SK-N-SH (cell line): Measurements from ENCODE around the gene CELF2. TPM values are rescaled to one million over a fixed set of nuclear protein-coding genes. Genes with fewer than 3 reads are reported as not detected.

Experiments used
- CTCF ChIA-PET: fragments of 300-600, 350-600 bp; formaldehyde crosslinking; extraction: SDS; loops from one replicate; lab custom pipeline; 2021; lab: Yijun Ruan, JAX
- POLR2A ChIA-PET: fragments of 350-600 bp; sonication (Branson Sonifier 250); formaldehyde crosslinking; extraction: SDS; loops from one replicate; lab custom pipeline; 2020; ENCODE audit warnings: antibody characterized with exemption, inconsistent platforms; lab: Yijun Ruan, JAX
- DNase-seq: peaks from one replicate; pipeline ENCODE4 v3.0.0; 2012
- H2AFZ ChIP-seq: fragments of 200-600 bp; sonication (generic); 2 replicates; pipeline ENCODE4 v1.8.1; 2016; ENCODE audit warnings: antibody characterized with exemption, mild to moderate bottlenecking, low read depth
- H3F3A ChIP-seq: fragments of 200-600 bp; sonication (generic); replicated peaks from 2 replicates; pipeline ENCODE3; 2016; ENCODE audit warnings: antibody characterized with exemption, mild to moderate bottlenecking; ENCODE audit not compliant: insufficient read depth
- H3K27ac ChIP-seq, 2 experiments: fragments of 200-500 bp in 1 of 2; fragments of 200-600 bp in 1 of 2; sonication (Bioruptor generic) in 1 of 2; sonication (generic), shearing (Covaris generic) in 1 of 2; 2 replicates each; pipeline versions ENCODE4 v1.5.1 to v1.6.1; 2014 to 2016; ENCODE audit warnings: low read depth in 2 of 2, inconsistent platforms in 1 of 2, low read length in 1 of 2, mild to moderate bottlenecking in 1 of 2, mixed read lengths in 1 of 2
- H3K27me3 ChIP-seq: fragments of 200-600 bp; sonication (generic), shearing (Covaris generic); 2 replicates; pipeline ENCODE4 v1.6.1; 2016; ENCODE audit warnings: mixed run types; ENCODE audit not compliant: insufficient read depth
- H3K36me3 ChIP-seq, 2 experiments: fragments of 200-500 bp in 1 of 2; fragments of 200-600 bp in 1 of 2; sonication (Bioruptor generic) in 1 of 2; sonication (generic) in 1 of 2; replicated peaks in 1 of 2; 2 replicates each; pipeline versions ENCODE3 to v1.5.1; 2014 to 2016; ENCODE audit warnings: low read length in 1 of 2, mild to moderate bottlenecking in 1 of 2; ENCODE audit not compliant: insufficient read depth in 2 of 2, control insufficient read depth in 1 of 2
- H3K4me1 ChIP-seq, 2 experiments: fragments of 200-500 bp in 1 of 2; fragments of 200-600 bp in 1 of 2; sonication (Bioruptor generic) in 1 of 2; sonication (generic), shearing (Covaris generic) in 1 of 2; 2 replicates each; pipeline versions ENCODE4 v1.5.1 to v1.6.1; 2014 to 2016; ENCODE audit warnings: low read depth in 1 of 2, low read length in 1 of 2, mixed run types in 1 of 2; ENCODE audit not compliant: insufficient read depth in 2 of 2, control insufficient read depth in 1 of 2
- H3K4me2 ChIP-seq: fragments of 200-600 bp; sonication (generic), shearing (Covaris generic); 2 replicates; pipeline ENCODE4 v1.6.1; 2017; ENCODE audit warnings: mixed run types
- H3K4me3 ChIP-seq, 2 experiments: fragments of 200-500 bp in 1 of 2; fragments of 200-600 bp in 1 of 2; sonication (Bioruptor generic) in 1 of 2; sonication (generic), shearing (Covaris generic) in 1 of 2; 2 replicates each; pipeline versions ENCODE4 v1.5.1 to v1.8.1; 2014 to 2016; ENCODE audit warnings: low read depth in 2 of 2, inconsistent platforms in 1 of 2, low read length in 1 of 2, mild to moderate bottlenecking in 1 of 2, mixed read lengths in 1 of 2, moderate library complexity in 1 of 2
- H3K79me2 ChIP-seq: fragments of 200-600 bp; sonication (generic); 2 replicates; pipeline ENCODE4 v1.8.1; 2017; ENCODE audit warnings: mild to moderate bottlenecking; ENCODE audit not compliant: insufficient read depth
- H3K9ac ChIP-seq: fragments of 200-600 bp; sonication (generic); 2 replicates; pipeline ENCODE4 v1.6.1; 2017; ENCODE audit warnings: mixed run types
- H3K9me2 ChIP-seq: fragments of 200-600 bp; sonication (generic); 2 replicates; pipeline ENCODE4 v1.6.1; 2017; ENCODE audit warnings: mixed run types
- H3K9me3 ChIP-seq: fragments of 200-600 bp; sonication (generic); 2 replicates; pipeline ENCODE4 v1.6.1; 2017; ENCODE audit warnings: mixed run types, mild to moderate bottlenecking, moderate library complexity
- H4K20me1 ChIP-seq: fragments of 200-600 bp; sonication (generic); 2 replicates; pipeline ENCODE4 v1.6.1; 2017; ENCODE audit warnings: mild to moderate bottlenecking, mixed run types; ENCODE audit not compliant: insufficient read depth
- CHD2 ChIP-seq: fragments of 150-350 bp; IDR thresholded peaks from 2 replicates; pipeline ENCODE4 v1.6.1; 2018; ENCODE audit warnings: low read length; ENCODE audit not compliant: partially characterized antibody
- CTCF ChIP-seq: fragments of 200-600 bp; sonication (generic); IDR thresholded peaks from 2 replicates; pipeline ENCODE4 v1.6.1; 2017; ENCODE audit warnings: antibody characterized with exemption, mild to moderate bottlenecking, moderate library complexity
- EP300 ChIP-seq, 2 experiments: IDR thresholded peaks; 2 replicates each; pipeline versions ENCODE4 v1.4.0 to v1.6.1; 2012; ENCODE audit warnings: borderline replicate concordance in 1 of 2, low read depth in 1 of 2, low read length in 1 of 2
- EZH2phosphoT487 ChIP-seq: fragments of 200-600 bp; sonication (generic); IDR thresholded peaks from 2 replicates; pipeline ENCODE4 v1.6.1; 2017; ENCODE audit warnings: low read depth, mixed run types, mild to moderate bottlenecking, antibody characterized with exemption, moderate library complexity, borderline replicate concordance
- FOSL2 ChIP-seq: IDR thresholded peaks from 2 replicates; pipeline ENCODE4 v1.4.0; 2012; ENCODE audit warnings: low read depth, mild to moderate bottlenecking, moderate library complexity, borderline replicate concordance
- FOXJ3 ChIP-seq: sonication (generic); formaldehyde crosslinking; IDR thresholded peaks from 2 replicates; pipeline ENCODE4 v1.5.1; 2020; ENCODE audit warnings: mild to moderate bottlenecking, missing genetic modification reagents
- FOXM1 ChIP-seq: IDR thresholded peaks from 2 replicates; pipeline ENCODE4 v1.4.0; 2012; ENCODE audit warnings: low read depth, mild to moderate bottlenecking
- MEF2A ChIP-seq: IDR thresholded peaks from 2 replicates; pipeline ENCODE4 v1.4.0; 2012; ENCODE audit warnings: low read depth, borderline replicate concordance
- NRF1 ChIP-seq: IDR thresholded peaks from 2 replicates; pipeline ENCODE4 v1.6.1; 2012; ENCODE audit warnings: low read depth, mild to moderate bottlenecking, low read length
- PBX3 ChIP-seq: IDR thresholded peaks from 2 replicates; pipeline ENCODE4; 2012
- POLR2AphosphoS5 ChIP-seq: IDR thresholded peaks from 2 replicates; pipeline ENCODE4 v1.6.1; 2012; ENCODE audit warnings: low read depth, low read length
- RCOR1 ChIP-seq: fragments of 150-350 bp; IDR thresholded peaks from 2 replicates; pipeline ENCODE4 v1.6.1; 2017; ENCODE audit warnings: antibody characterized with exemption, low read length
- REST ChIP-seq: IDR thresholded peaks from 2 replicates; pipeline ENCODE4 v1.6.1; 2012; ENCODE audit warnings: mild to moderate bottlenecking, low read depth, low read length, moderate library complexity
- RFX5 ChIP-seq: IDR thresholded peaks from 2 replicates; pipeline ENCODE4 v1.6.1; 2012; ENCODE audit warnings: mild to moderate bottlenecking, improper control_type of control experiment, low read length
- SIN3A ChIP-seq: IDR thresholded peaks from 2 replicates; pipeline ENCODE4 v1.6.1; 2012; ENCODE audit warnings: low read depth, mild to moderate bottlenecking, low read length, moderate library complexity, borderline replicate concordance
- SMC3 ChIP-seq: IDR thresholded peaks from 2 replicates; pipeline ENCODE4 v1.6.1; 2012; ENCODE audit warnings: low read depth, low read length, improper control_type of control experiment
- TCF12 ChIP-seq: IDR thresholded peaks from 2 replicates; pipeline ENCODE4 v1.4.0; 2012
- USF2 ChIP-seq: fragments of 150-350 bp; IDR thresholded peaks from 2 replicates; pipeline ENCODE4 v1.6.1; 2017; ENCODE audit warnings: antibody characterized with exemption, low read length, low read depth, borderline replicate concordance
- YY1 ChIP-seq: IDR thresholded peaks from 2 replicates; pipeline ENCODE4 v1.4.0; 2012; ENCODE audit warnings: low read depth, mild to moderate bottlenecking
- WGBS: methylation state at CpG from one replicate; pipeline ENCODE4 v1.1.6; 2017; ENCODE audit warnings: low lambda C conversion rate; 5-methylcytosine and 5-hydroxymethylcytosine counted together
- polyA plus RNA-seq, 3 experiments: library from polyadenylated mRNA; depleted of rRNA; stranded (reverse); fragments of >200 nt; gene quantifications; 2 replicates each; pipeline ENCODE4 v1.2.3, GENCODE V29; 2012

Gene CELF2
- polyA plus RNA-seq, 1 of the 3 experiments (the other 2 are of a cell fraction) = 0.03 TPM

- no peak overlapping the region for H3K4me3 ChIP-seq
- no peaks in the 10 kb centered on the region for H3F3A ChIP-seq
- H3K9ac ChIP-seq = no peak overlapping the region
- ChIA-PET POLR2A (no interaction called here), CTCF (no interaction called here)
- H3K9me2 ChIP-seq = no peaks in the 10 kb centered on the region
- no peaks in the 10 kb centered on the region for H3K4me1 ChIP-seq
- no peak for DNase-seq
- H2AFZ ChIP-seq = no peak overlapping the region
- TF ChIP-seq EP300 (IDR thresholded peaks at IDR 0.05; ENCODE audit: borderline replicate concordance in 1 of 2, low read depth in 1 of 2, low read length in 1 of 2) (no peak), CTCF (no peak), FOXJ3 (no peak), RCOR1 (no peak), REST (no peak), POLR2AphosphoS5 (no peak), PBX3 (no peak), SMC3 (no peak), CHD2 (no peak), SIN3A (no peak), FOSL2 (no peak), MEF2A (no peak), YY1 (no peak), RFX5 (no peak), NRF1 (no peak), TCF12 (no peak), EZH2phosphoT487 (no peak), USF2 (no peak), FOXM1 (no peak)
- TF ChIP-seq, all 33 proteins: peak for 0
- Histone ChIP-seq H3K9me3 (no peaks in the 10 kb centered on the region), H4K20me1 (no peaks in the 10 kb centered on the region), H3K79me2 (no peaks in the 10 kb centered on the region), H3K27me3 (no peaks in the 10 kb centered on the region), H3K27ac (no peak overlapping the region), H3K4me2 (no peak overlapping the region), H3K36me3 (no peaks in the 10 kb centered on the region)
- WGBS = 74% methylated on average over 24 of the region's 24 CpGs
Measured at GRCh38 chr10:11290156-11290890, 272.7 kb downstream of the CELF2 start.
